Esophagus muscularis mucosa (tissue), 4 donors: ENCODE data around the gene FRMD1. TPM values are rescaled to one million over a fixed set of nuclear protein-coding genes. Genes with fewer than 3 reads are reported as not detected.

Experiments
- DNase-seq: peaks from one replicate; pipeline ENCODE4 v3.0.0-alpha.2; 2017; ENCODE audit errors: extremely low spot score
- H3K27ac ChIP-seq, 4 donors: fragments of 200-600 bp; sonication (generic); replicated peaks in 1 of 4; 1 replicate in 3 of 4; 2 replicates in 1 of 4; pipeline ENCODE4 v1.5.1; 2016 to 2019; ENCODE audit warnings: mild to moderate bottlenecking in 1 of 4
- H3K27me3 ChIP-seq, 4 donors: fragments of 200-600 bp; sonication (generic); one replicate each; pipeline versions ENCODE4 v1.5.1 to v1.6.0; 2016 to 2019
- H3K36me3 ChIP-seq, 4 donors: fragments of 200-600 bp; sonication (generic); one replicate each; pipeline ENCODE4 v1.5.1; 2016 to 2019
- H3K4me1 ChIP-seq, 4 donors: fragments of 200-600 bp; sonication (generic); one replicate each; pipeline ENCODE4 v1.5.1; 2016 to 2019
- H3K4me3 ChIP-seq, 4 donors: fragments of 200-600 bp; sonication (generic); 1 replicate in 2 of 4; 2 replicates in 2 of 4; pipeline ENCODE4 v1.5.1; 2016 to 2019; ENCODE audit warnings: mild to moderate bottlenecking in 4 of 4, moderate library complexity in 1 of 4
- H3K9me3 ChIP-seq, 4 donors: fragments of 200-600 bp; sonication (generic); 1 replicate in 3 of 4; 2 replicates in 1 of 4; pipeline ENCODE4 v1.5.1; 2016 to 2019
- CTCF ChIP-seq, 3 experiments: fragments of 200-600 bp in 2 of 3; fragments of 450-650 bp in 1 of 3; sonication (generic) in 2 of 3; IDR thresholded peaks; one replicate each; pipeline ENCODE4 v1.5.1; 2017 to 2019; ENCODE audit warnings: antibody characterized with exemption in 3 of 3, mild to moderate bottlenecking in 2 of 3, moderate library complexity in 1 of 3
- EP300 ChIP-seq: sonication (generic); formaldehyde crosslinking; IDR thresholded peaks from one replicate; pipeline ENCODE4 v1.6.1; 2017; ENCODE audit warnings: antibody characterized with exemption
- POLR2A ChIP-seq: fragments of 450-650 bp; IDR thresholded peaks from one replicate; pipeline ENCODE4 v1.6.1; 2017; ENCODE audit warnings: antibody characterized with exemption, moderate library complexity, mild to moderate bottlenecking, low read depth
- POLR2AphosphoS5 ChIP-seq, 2 donors: sonication (generic); formaldehyde crosslinking; IDR thresholded peaks; one replicate each; pipeline ENCODE4 v1.6.1; 2017; ENCODE audit warnings: antibody characterized with exemption in 2 of 2
- WGBS: methylation state at CpG from one replicate; pipeline ENCODE4 v1.1.5; 2018; 5-methylcytosine and 5-hydroxymethylcytosine counted together
- intact Hi-C: fragments of 100-400 bp; cut with DNase I; formaldehyde crosslinking; loops from one replicate; pipeline ENCODE4 v1.15.1; 2023
- total RNA-seq, 4 donors: library from RNA; depleted of rRNA; stranded (reverse); fragments of >200 nt; gene quantifications; one replicate each; pipeline versions ENCODE4 v1.1.0 to v1.2.1, GENCODE V29; 2016

Gene FRMD1
- total RNA-seq, 4 donors from 2014 or later = 0.17 TPM; not detected in 3

- H3K4me3 ChIP-seq = no peak overlapping the region
- H3K4me1 ChIP-seq = peaks cover 0 to 15% (median 6%) of the 10 kb centered on the region in 4 donors
- no peaks in the 10 kb centered on the region for H3K9me3 ChIP-seq
- TF ChIP-seq CTCF (IDR thresholded peaks at IDR 0.05) (no peak), EP300 (no peak), POLR2AphosphoS5 (IDR thresholded peaks at IDR 0.05) (no peak), POLR2A (no peak)
- WGBS = 85% methylated on average over 14 of the region's 14 CpGs
- no peaks in the 10 kb centered on the region for H3K36me3 ChIP-seq
- intact Hi-C loops = no loop called here
- peak; percentile 80 for DNase-seq
- peaks cover 0 to 15% (median 0%) of the 10 kb centered on the region in 4 donors for H3K27me3 ChIP-seq
- no peak overlapping the region for H3K27ac ChIP-seq
These were observed 49.4 kb downstream of the FRMD1 start for GRCh38 chr6:168029459-168030217.

GRCh38 chr6:168028181-168028580 is 50.8 kb downstream of the FRMD1 start:
- peak; percentile 75 for DNase-seq
- peaks cover 0 to 22% (median 0%) of the 10 kb centered on the region in 4 donors for H3K27me3 ChIP-seq
- H3K4me1 ChIP-seq = peaks cover 0 to 15% (median 5%) of the 10 kb centered on the region in 4 donors
- H3K4me3 ChIP-seq = no peak overlapping the region
- TF ChIP-seq CTCF (IDR thresholded peaks at IDR 0.05) (no peak), POLR2AphosphoS5 (IDR thresholded peaks at IDR 0.05) (no peak), EP300 (no peak), POLR2A (no peak)
- WGBS = 92% methylated on average over 9 of the region's 9 CpGs
- H3K9me3 ChIP-seq = no peaks in the 10 kb centered on the region
- H3K27ac ChIP-seq = no peak overlapping the region
- intact Hi-C loops = no loop called here
- no peaks in the 10 kb centered on the region for H3K36me3 ChIP-seq

- intact Hi-C loops = no loop called here
- WGBS = 96% methylated on average over 16 of the region's 16 CpGs
- TF ChIP-seq POLR2AphosphoS5 (IDR thresholded peaks at IDR 0.05) (no peak), EP300 (no peak), POLR2A (no peak), CTCF (IDR thresholded peaks at IDR 0.05) (no peak)
These were observed 51.5 kb downstream of the FRMD1 start for GRCh38 chr6:168027521-168027920.

GRCh38 chr6:168026925-168027324 is 52.1 kb downstream of the FRMD1 start:
- Histone ChIP-seq H3K36me3 (no peaks in the 10 kb centered on the region), H3K9me3 (no peaks in the 10 kb centered on the region), H3K27me3 (peaks cover 0 to 22% (median 0%) of the 10 kb centered on the region in 4 donors), H3K27ac (no peak overlapping the region), H3K4me3 (no peak overlapping the region), H3K4me1 (peaks cover 0 to 7% (median 3%) of the 10 kb centered on the region in 4 donors)
- TF ChIP-seq CTCF (IDR thresholded peaks at IDR 0.05) (no peak), POLR2A (no peak), POLR2AphosphoS5 (IDR thresholded peaks at IDR 0.05) (no peak), EP300 (no peak)
- DNase-seq = peak; percentile 50
- intact Hi-C loops = no loop called here
- WGBS = 96% methylated on average over 9 of the region's 9 CpGs

More at GRCh38 chr6:168027521-168027920, 51.5 kb downstream of the FRMD1 start:
- Histone ChIP-seq H3K27ac (no peak overlapping the region), H3K9me3 (no peaks in the 10 kb centered on the region), H3K4me1 (peaks cover 0 to 9% (median 3%) of the 10 kb centered on the region in 4 donors), H3K4me3 (no peak overlapping the region), H3K36me3 (no peaks in the 10 kb centered on the region), H3K27me3 (peaks cover 0 to 22% (median 0%) of the 10 kb centered on the region in 4 donors)
- DNase-seq = peak; percentile 57
